ENCODE results near the gene MCU.
"Not testable (repeated sequence)": the region's sequence is repeated elsewhere in the genome, so short reads cannot be mapped to it uniquely, and the experiment has no call there.

MCU gene

GRCh38 chr10:72691863-72692743 is at the start of gene MCU:
Gene MCU, plus strand, starts transcription at chr10:72692143. Its CDS starts 9 bp downstream, at chr10:72692152.
- DNase-seq: peak; percentile 94

- DNase-seq: no peak
These were observed 49.6 kb upstream of the MCU start for GRCh38 chr10:72642318-72642717.

GRCh38 chr10:72645263-72645858 is 46.6 kb upstream of the MCU start:
- DNase-seq: no peak

DNA sequence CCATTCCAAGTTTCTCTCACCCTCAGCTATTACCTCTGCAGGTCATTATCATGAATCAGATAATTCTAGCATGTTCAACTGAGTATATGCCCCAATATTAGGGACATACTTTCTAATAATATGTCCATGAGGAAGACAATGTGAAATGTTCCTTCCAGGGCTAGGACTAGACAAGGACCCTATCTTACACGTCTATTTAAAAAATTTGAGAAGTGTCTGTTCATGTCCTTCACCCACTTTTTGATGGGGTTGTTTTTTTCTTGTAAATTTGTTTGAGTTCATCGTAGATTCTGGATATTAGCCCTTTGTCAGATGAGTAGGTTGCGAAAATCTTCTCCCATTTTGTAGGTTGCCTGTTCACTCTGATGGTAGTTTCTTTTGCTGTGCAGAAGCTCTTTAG is 45.0 kb upstream of the MCU start:
- not testable (repeated sequence) for DNase-seq

DNA sequence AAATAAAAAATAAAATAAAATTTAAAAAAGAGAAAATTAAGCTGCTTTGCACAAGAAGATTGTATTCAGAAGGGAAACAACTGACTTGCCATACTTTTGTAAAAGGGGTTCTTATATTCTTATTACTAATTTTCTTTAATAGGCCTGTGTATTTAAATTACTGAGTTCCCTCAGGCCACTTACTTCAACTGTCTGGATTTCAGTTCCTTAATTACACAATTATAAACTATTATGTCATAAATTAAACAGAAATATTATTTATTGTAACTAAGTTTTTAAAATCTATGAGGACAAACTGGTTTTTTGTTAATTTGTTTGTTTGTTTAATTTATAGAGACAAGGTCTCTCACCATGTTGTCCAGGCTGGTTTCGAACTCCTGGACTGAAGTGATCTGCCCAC is 43.6 kb upstream of the MCU start:
- DNase-seq: no peak

- DNase-seq: no peak
These were observed 42.7 kb upstream of the MCU start for GRCh38 chr10:72649291-72649690.

GRCh38 chr10:72653383-72654096 is 38.4 kb upstream of the MCU start:
- DNase-seq: no peak

GRCh38 chr10:72654720-72655119 is 37.2 kb upstream of the MCU start:
- no peak for DNase-seq

GRCh38 chr10:72658696-72659400 is 33.1 kb upstream of the MCU start:
- DNase-seq: no peak

- DNase-seq: no peak
These were observed 32.2 kb upstream of the MCU start for GRCh38 chr10:72659694-72660093.

- DNase-seq: no peak
These were observed 31.7 kb upstream of the MCU start for GRCh38 chr10:72660220-72660619.

DNA sequence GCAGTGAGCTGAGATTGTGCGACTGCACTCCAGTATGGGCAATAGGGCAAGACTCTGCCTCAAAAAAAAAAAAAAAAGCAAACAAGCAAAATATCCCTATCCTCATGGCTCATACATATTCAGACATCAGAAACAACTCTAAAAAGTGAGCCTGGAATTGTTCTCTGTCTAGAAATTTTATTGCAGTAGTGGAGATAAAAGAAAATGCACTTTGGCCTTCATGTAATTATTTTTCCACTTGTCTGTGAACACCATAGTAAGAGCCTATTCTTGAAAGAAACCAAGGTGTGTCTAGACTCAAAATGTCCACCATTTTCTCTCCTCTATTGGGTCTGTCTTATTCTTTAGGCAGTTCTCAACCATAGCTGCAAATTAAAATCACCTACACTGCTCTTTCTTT is 30.5 kb upstream of the MCU start:
- no peak for DNase-seq

DNA sequence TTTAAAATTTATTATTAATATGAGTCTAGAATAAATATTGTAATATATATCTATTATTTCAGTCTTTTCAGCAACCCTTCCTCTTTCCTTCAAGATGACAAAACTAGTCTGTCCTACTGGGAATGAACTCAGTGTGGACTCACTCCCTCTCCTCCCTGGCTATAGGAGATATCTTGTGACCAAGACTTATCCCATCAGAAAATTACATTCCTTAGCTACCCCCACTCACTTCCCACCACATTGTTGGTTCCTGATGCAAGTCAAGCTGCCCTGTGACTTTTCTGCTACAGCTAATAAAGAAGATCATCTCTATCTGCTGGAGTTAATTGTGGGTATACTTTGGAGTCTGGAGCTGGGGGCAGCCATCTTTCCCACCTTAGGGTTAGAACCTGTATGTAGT is 28.0 kb upstream of the MCU start:
- DNase-seq: no peak

DNA sequence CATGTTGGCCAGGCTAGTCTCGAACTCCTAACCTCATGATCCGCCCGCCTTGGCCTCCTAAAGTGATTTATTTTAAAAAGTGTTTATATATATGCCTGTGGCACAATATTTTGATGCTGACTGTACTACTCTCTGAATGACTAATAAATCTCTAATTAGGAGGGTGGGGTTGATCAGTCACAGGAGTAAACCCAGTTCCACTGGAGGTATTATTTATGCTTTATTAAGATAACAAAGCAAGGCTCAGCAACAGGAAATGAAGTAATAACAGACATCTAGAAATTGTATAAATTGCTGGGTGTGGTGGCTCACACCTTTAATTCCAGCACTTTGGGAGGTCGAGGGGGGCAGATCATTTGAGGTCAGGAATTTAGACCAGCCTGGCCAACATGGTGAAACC is 26.0 kb upstream of the MCU start:
- DNase-seq: peak; percentile 46

GRCh38 chr10:72667207-72667864 is 24.6 kb upstream of the MCU start:
- no peak for DNase-seq

DNA sequence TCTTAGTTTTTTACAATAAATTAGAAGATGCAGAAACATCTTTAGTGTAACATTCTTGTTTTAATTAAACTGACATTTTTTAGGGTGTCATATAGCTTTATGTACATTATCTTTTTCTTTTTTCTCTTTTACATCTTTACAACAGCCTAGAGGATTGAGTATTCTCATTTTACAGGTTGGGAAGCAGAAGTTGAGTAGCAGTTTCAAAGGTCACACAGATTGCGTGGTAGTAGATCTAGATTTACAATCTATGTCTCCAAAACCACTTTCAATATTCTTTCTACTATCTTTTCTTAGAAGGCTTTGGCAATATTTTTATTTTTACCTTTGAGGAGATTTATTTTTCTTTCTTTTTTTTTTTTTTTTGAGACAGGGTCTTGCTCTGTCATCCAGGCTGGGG is 18.7 kb upstream of the MCU start:
- no peak for DNase-seq

GRCh38 chr10:72674174-72674573 is 17.8 kb upstream of the MCU start:
- DNase-seq: not testable (repeated sequence)

DNA sequence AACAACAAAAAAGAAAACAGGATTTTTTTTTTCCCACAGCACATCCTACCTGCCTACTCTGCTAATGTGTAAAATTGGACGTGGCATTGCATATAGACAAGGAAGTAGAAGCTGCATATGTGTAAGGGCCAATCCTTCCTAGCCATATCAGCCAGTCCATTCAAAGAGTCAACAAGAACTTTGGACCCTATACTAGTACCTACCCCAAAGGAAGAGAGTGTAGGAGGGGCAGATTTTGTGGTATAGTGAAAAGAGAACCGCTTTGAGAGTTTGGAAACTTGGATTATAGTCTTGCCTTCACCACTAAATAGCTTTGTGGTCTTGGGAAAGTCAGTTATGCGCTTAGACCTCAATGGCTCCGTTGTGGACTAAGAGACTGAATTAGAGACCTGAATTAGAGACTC is 12.1 kb upstream of the MCU start:
- DNase-seq: no peak

- no peak for DNase-seq
These were observed 9.3 kb upstream of the MCU start for GRCh38 chr10:72682638-72683037.

DNA sequence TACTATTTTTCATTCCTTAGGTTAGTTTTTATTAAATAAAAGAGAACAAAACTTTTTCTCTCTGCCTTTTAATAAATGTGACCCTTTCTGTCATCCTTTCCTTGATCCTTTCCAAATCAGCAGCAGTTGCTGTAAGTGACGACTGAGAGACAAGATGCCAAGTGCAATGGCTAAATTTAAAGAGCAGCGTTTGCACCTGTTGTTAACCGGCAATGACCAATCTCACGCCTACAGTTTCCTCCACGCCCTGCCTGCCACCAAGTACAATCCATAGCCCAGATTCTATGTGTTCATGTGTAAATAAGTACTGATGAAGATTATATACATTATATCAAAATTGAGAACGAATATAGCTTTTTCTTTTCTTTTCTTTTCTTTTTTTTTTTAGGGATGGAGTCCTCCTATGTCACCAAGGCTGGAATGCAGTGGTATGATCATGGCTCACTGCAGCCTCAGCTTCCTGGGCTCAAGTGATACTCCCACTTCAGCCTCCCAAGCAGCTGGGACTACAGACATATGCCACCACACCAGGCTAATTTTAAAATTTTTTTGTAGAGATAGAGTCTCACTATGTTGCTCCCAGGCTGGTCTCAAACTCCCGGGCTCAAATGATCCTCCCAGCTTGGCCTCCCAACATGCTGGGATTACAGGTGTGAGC is 6.5 kb upstream of the MCU start:
- DNase-seq: no peak

DNA sequence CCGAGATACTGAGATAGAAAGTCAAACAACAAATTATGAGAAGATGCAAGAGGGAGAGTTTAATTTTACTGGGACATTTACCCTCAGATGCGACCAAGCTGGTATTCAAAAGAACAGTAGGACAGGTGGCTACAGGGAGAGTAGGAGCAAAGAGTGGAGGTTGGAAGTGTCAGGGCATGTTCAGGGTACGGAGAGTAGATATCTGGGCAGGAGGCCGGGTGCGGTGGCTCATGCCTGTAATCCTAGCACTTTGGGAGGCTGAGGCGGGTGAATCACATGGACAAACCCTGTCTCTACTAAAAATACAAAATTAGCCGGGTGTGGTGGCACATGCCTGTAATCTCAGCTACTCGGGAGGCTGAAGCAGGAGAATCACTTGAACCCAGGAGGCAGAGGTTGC is 5.5 kb upstream of the MCU start:
- DNase-seq: not testable (repeated sequence)

- no peak for DNase-seq
These were observed 4.9 kb upstream of the MCU start for GRCh38 chr10:72687035-72687434.

Measured in fibroblast of skin of right biceps (primary cell).